Glutamatergic neuron (in vitro differentiated cells): ENCODE measurements around the gene PARVB. TPM values are rescaled to one million over a fixed set of nuclear protein-coding genes. Genes with fewer than 3 reads are reported as not detected.

Source experiments
- DNase-seq: peaks from one replicate; pipeline ENCODE4 v3.0.0; 2022
- H3K27ac Mint-ChIP-seq: one replicate; pipeline ENCODE4 v1.8.0; 2020; ENCODE audit warnings: mild to moderate bottlenecking, mixed read lengths, inconsistent platforms; ENCODE audit not compliant: unreplicated experiment
- H3K27me3 Mint-ChIP-seq: one replicate; pipeline ENCODE4 v1.8.0; 2020; ENCODE audit warnings: mild to moderate bottlenecking, moderate library complexity, mixed read lengths, inconsistent platforms; ENCODE audit not compliant: unreplicated experiment
- H3K36me3 Mint-ChIP-seq: one replicate; pipeline ENCODE4 v1.8.0; 2020; ENCODE audit warnings: mild to moderate bottlenecking, mixed read lengths, inconsistent platforms; ENCODE audit not compliant: unreplicated experiment
- H3K4me1 Mint-ChIP-seq: one replicate; pipeline ENCODE4 v1.8.0; 2020; ENCODE audit warnings: mild to moderate bottlenecking, low read depth, mixed read lengths, inconsistent platforms; ENCODE audit not compliant: unreplicated experiment
- H3K4me3 Mint-ChIP-seq: one replicate; pipeline ENCODE4 v1.8.0; 2020; ENCODE audit warnings: mild to moderate bottlenecking, mixed read lengths, inconsistent platforms; ENCODE audit not compliant: unreplicated experiment
- H3K9me3 Mint-ChIP-seq: one replicate; pipeline ENCODE4 v1.8.0; 2020; ENCODE audit warnings: mild to moderate bottlenecking, moderate library complexity, mixed read lengths, inconsistent platforms; ENCODE audit not compliant: unreplicated experiment
- CTCF ChIP-seq: fragments of 200-600 bp; sonication (generic); IDR thresholded peaks from one replicate; pipeline ENCODE4 v1.5.0; 2021; ENCODE audit not compliant: partially characterized antibody, unreplicated experiment
- total RNA-seq: library from RNA; stranded (reverse); fragmentation: NEBNext Ultra II Directional; extraction: Animal tissue kit (Norgen Biotek cat#: 25700); gene quantifications from one replicate; pipeline ENCODE4 v1.2.1, GENCODE V29; 2021; ENCODE audit not compliant: unreplicated experiment

The PARVB gene
- total RNA-seq, 1 donor from 2014 or later: 7.7 TPM

GRCh38 chr22:44130076-44130711, 106.1 kb downstream of the PARVB start:
- Mint-ChIP-seq H3K36me3 (peaks cover 13% of the 10 kb centered on the region), H3K4me1 (peaks cover 12% of the 10 kb centered on the region), H3K4me3 (no peak overlapping the region), H3K27me3 (peaks cover 8% of the 10 kb centered on the region), H3K27ac (no peak overlapping the region), H3K9me3 (peaks cover 2% of the 10 kb centered on the region)
- DNase-seq: no peak
- TF ChIP-seq CTCF: no peak

GRCh38 chr22:44131412-44131811, 107.3 kb downstream of the PARVB start:
- no peak for TF ChIP-seq CTCF
- H3K27ac Mint-ChIP-seq: no peak overlapping the region
- no peak for DNase-seq
- H3K4me3 Mint-ChIP-seq: no peak overlapping the region
- peaks cover 3% of the 10 kb centered on the region for H3K27me3 Mint-ChIP-seq
- H3K36me3 Mint-ChIP-seq: peaks cover 20% of the 10 kb centered on the region
- peaks cover 1% of the 10 kb centered on the region for H3K9me3 Mint-ChIP-seq
- H3K4me1 Mint-ChIP-seq: peaks cover 12% of the 10 kb centered on the region

GRCh38 chr22:44131989-44132685, 108.0 kb downstream of the PARVB start:
- Mint-ChIP-seq H3K27me3 (peaks cover 5% of the 10 kb centered on the region), H3K4me1 (peaks cover 12% of the 10 kb centered on the region), H3K36me3 (peaks cover 22% of the 10 kb centered on the region), H3K27ac (peak overlapping the region; percentile 22), H3K4me3 (no peak overlapping the region), H3K9me3 (peaks cover 5% of the 10 kb centered on the region)
- no peak for DNase-seq
- no peak for TF ChIP-seq CTCF

- DNase-seq: no peak
- peaks cover 19% of the 10 kb centered on the region for H3K36me3 Mint-ChIP-seq
- H3K27ac Mint-ChIP-seq: peak overlapping the region; percentile 22
- H3K4me1 Mint-ChIP-seq: peaks cover 12% of the 10 kb centered on the region
- no peak overlapping the region for H3K4me3 Mint-ChIP-seq
- TF ChIP-seq CTCF: no peak
- peaks cover 7% of the 10 kb centered on the region for H3K9me3 Mint-ChIP-seq
- peaks cover 6% of the 10 kb centered on the region for H3K27me3 Mint-ChIP-seq
Observed at GRCh38 chr22:44132724-44133123, 108.6 kb downstream of the PARVB start.

GRCh38 chr22:44133161-44133560, 109.1 kb downstream of the PARVB start:
- no peak overlapping the region for H3K27ac Mint-ChIP-seq
- H3K4me1 Mint-ChIP-seq: peaks cover 12% of the 10 kb centered on the region
- DNase-seq: no peak
- H3K27me3 Mint-ChIP-seq: peaks cover 6% of the 10 kb centered on the region
- no peak for TF ChIP-seq CTCF
- no peak overlapping the region for H3K4me3 Mint-ChIP-seq
- H3K36me3 Mint-ChIP-seq: peaks cover 19% of the 10 kb centered on the region
- H3K9me3 Mint-ChIP-seq: peaks cover 7% of the 10 kb centered on the region
